GM23338 (cell line): Measurements from ENCODE around the gene NR3C1. TPM values are rescaled to one million over a fixed set of nuclear protein-coding genes. Genes with fewer than 3 reads are reported as not detected.
A peak's percentile ranks its signal among the peaks of the same experiment; 100 is the strongest.

Experiments
- ATAC-seq: fragments of 200-7000 bp; cut with Tn5 transposase; 3 replicates; pipeline ENCODE4 v1.9.1; 2020
- DNase-seq: peaks from one replicate; pipeline ENCODE4 v3.0.0-alpha.2; 2015; ENCODE audit warnings: low spot score
- H2AFZ ChIP-seq: fragments of 200-600 bp; sonication (generic); 2 replicates; pipeline ENCODE4 v1.8.0; 2016; ENCODE audit warnings: antibody characterized with exemption, mild to moderate bottlenecking, moderate library complexity
- H3F3A ChIP-seq: fragments of 200-600 bp; sonication (generic); replicated peaks from 2 replicates; pipeline ENCODE4 v1.8.0; 2017; ENCODE audit warnings: antibody characterized with exemption, mixed run types, low read depth
- H3K27ac ChIP-seq: fragments of 200-600 bp; sonication (generic); 2 replicates; pipeline ENCODE4 v1.6.1; 2016; ENCODE audit warnings: low read depth
- H3K27me3 ChIP-seq: fragments of 200-600 bp; sonication (generic); 2 replicates; pipeline ENCODE4 v1.8.0; 2016; ENCODE audit warnings: mild to moderate bottlenecking, mixed run types, moderate library complexity; ENCODE audit not compliant: insufficient read depth
- H3K36me3 ChIP-seq: fragments of 200-600 bp; sonication (generic); 2 replicates; pipeline ENCODE4 v1.8.0; 2016; ENCODE audit warnings: mild to moderate bottlenecking; ENCODE audit not compliant: insufficient read depth
- H3K4me1 ChIP-seq: fragments of 200-600 bp; sonication (generic); 2 replicates; pipeline ENCODE4 v1.8.0; 2016; ENCODE audit warnings: mild to moderate bottlenecking, moderate library complexity; ENCODE audit not compliant: insufficient read depth
- H3K4me2 ChIP-seq: fragments of 200-600 bp; sonication (generic); 2 replicates; pipeline ENCODE4 v1.7.1; 2017; ENCODE audit warnings: mixed run types
- H3K4me3 ChIP-seq: fragments of 200-600 bp; sonication (generic); 2 replicates; pipeline ENCODE4 v1.6.1; 2016; ENCODE audit warnings: mixed run types
- H3K79me2 ChIP-seq: fragments of 200-600 bp; sonication (generic); replicated peaks from 2 replicates; pipeline ENCODE4 v1.8.0; 2017; ENCODE audit warnings: mild to moderate bottlenecking; ENCODE audit not compliant: insufficient read depth
- H3K9me2 ChIP-seq: fragments of 200-600 bp; sonication (generic); 2 replicates; pipeline ENCODE4 v1.8.0; 2017; ENCODE audit not compliant: insufficient read depth
- H4K20me1 ChIP-seq: fragments of 200-600 bp; sonication (generic); replicated peaks from 2 replicates; pipeline ENCODE4 v1.8.0; 2017; ENCODE audit warnings: mild to moderate bottlenecking; ENCODE audit not compliant: insufficient read depth
- H3K27ac Mint-ChIP-seq: 2 replicates; pipeline ENCODE4 v1.8.0; 2020; ENCODE audit warnings: inconsistent platforms, mild to moderate bottlenecking, moderate library complexity, mixed read lengths
- H3K27me3 Mint-ChIP-seq: 3 replicates; pipeline ENCODE4 v1.8.0; 2022; ENCODE audit warnings: low read depth, mild to moderate bottlenecking, moderate library complexity, mixed read lengths, inconsistent platforms; ENCODE audit not compliant: insufficient read depth, poor library complexity
- H3K36me3 Mint-ChIP-seq: 3 replicates; pipeline ENCODE4 v1.8.0; 2021; ENCODE audit warnings: low read depth, mild to moderate bottlenecking, inconsistent platforms, moderate library complexity, mixed read lengths
- H3K4me1 Mint-ChIP-seq: 3 replicates; pipeline ENCODE4 v1.8.0; 2020; ENCODE audit warnings: mild to moderate bottlenecking, inconsistent platforms, mixed read lengths
- H3K4me3 Mint-ChIP-seq: 3 replicates; pipeline ENCODE4 v1.8.0; 2021; ENCODE audit warnings: moderate library complexity, mild to moderate bottlenecking, inconsistent platforms, mixed read lengths
- H3K9me3 Mint-ChIP-seq: 3 replicates; pipeline ENCODE4 v1.8.0; 2020; ENCODE audit warnings: moderate library complexity, mild to moderate bottlenecking, inconsistent platforms, mixed read lengths
- CTCF ChIP-seq, 2 experiments: fragments of 200-600 bp in 1 of 2; sonication (generic) in 1 of 2; conservative IDR thresholded peaks; 2 replicates each; pipeline versions ENCODE4 v1.5.1 to v1.6.1; 2016 to 2017; ENCODE audit warnings: antibody characterized with exemption in 2 of 2, low read depth in 2 of 2, mild to moderate bottlenecking in 2 of 2, moderate library complexity in 1 of 2
- EZH2 ChIP-seq: fragments of 200-600 bp; sonication (generic); IDR thresholded peaks from one replicate; pipeline ENCODE4 v1.8.0; 2017; ENCODE audit warnings: antibody characterized with exemption, mild to moderate bottlenecking, low read depth; ENCODE audit not compliant: unreplicated experiment
- EZH2phosphoT487 ChIP-seq: fragments of 200-600 bp; sonication (generic); IDR thresholded peaks from one replicate; pipeline ENCODE4 v1.8.1; 2018; ENCODE audit warnings: antibody characterized with exemption; ENCODE audit not compliant: unreplicated experiment
- JUNB ChIP-seq: IDR thresholded peaks from one replicate; pipeline ENCODE4 v1.6.1; 2016; ENCODE audit warnings: antibody characterized with exemption; ENCODE audit not compliant: unreplicated experiment
- NANOG ChIP-seq: IDR thresholded peaks from 2 replicates; pipeline ENCODE4 v1.6.1; 2016; ENCODE audit warnings: antibody characterized with exemption, borderline replicate concordance
- STAT1 ChIP-seq: IDR thresholded peaks from one replicate; pipeline ENCODE4 v1.6.1; 2016; ENCODE audit warnings: antibody characterized with exemption; ENCODE audit not compliant: unreplicated experiment
- ZNF114 ChIP-seq: fragments of 250-450 bp; sonication (Bioruptor Pico); IDR thresholded peaks from 2 replicates; pipeline ENCODE4 v1.5.0; 2020; ENCODE audit warnings: mild to moderate bottlenecking, moderate library complexity
- polyA plus RNA-seq: library from polyadenylated mRNA; unstranded; fragments of >200 nt; fragmentation: Nextera tagmentation; extraction: Ambion mirVana; gene quantifications from 2 replicates; pipeline ENCODE4 v1.2.1, GENCODE V29; 2016
- total RNA-seq: library from RNA; depleted of rRNA; stranded (reverse); fragments of >200 nt; shearing (Covaris generic); gene quantifications from 2 replicates; pipeline ENCODE4 v1.2.3, GENCODE V29; 2014
- TF ChIP-seq, protein P1 (sequence below): IDR thresholded peaks from 2 replicates; pipeline ENCODE4 v1.6.1; 2016; ENCODE audit warnings: antibody characterized with exemption
- TF ChIP-seq, protein P2 (sequence below): IDR thresholded peaks from one replicate; pipeline ENCODE4 v1.6.1; 2018; ENCODE audit warnings: antibody characterized with exemption; ENCODE audit not compliant: unreplicated experiment

NR3C1 gene
- total and polyA plus RNA-seq, 2 experiments from 2014 or later, result 1.2 to 4.6 TPM

GRCh38 chr5:143413958-143414669 lies 10.6 kb upstream of the NR3C1 start (continued):
- TF ChIP-seq CTCF (conservative IDR thresholded peaks at IDR 0.05; ENCODE audit: low read depth in 2 of 2) (no peak), JUNB (no peak), EZH2phosphoT487 (no peak), EZH2 (no peak)
- TF ChIP-seq, protein P1, sequence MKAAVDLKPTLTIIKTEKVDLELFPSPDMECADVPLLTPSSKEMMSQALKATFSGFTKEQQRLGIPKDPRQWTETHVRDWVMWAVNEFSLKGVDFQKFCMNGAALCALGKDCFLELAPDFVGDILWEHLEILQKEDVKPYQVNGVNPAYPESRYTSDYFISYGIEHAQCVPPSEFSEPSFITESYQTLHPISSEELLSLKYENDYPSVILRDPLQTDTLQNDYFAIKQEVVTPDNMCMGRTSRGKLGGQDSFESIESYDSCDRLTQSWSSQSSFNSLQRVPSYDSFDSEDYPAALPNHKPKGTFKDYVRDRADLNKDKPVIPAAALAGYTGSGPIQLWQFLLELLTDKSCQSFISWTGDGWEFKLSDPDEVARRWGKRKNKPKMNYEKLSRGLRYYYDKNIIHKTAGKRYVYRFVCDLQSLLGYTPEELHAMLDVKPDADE, result no peak

GRCh38 chr5:143412661-143413342 lies 9.3 kb upstream of the NR3C1 start:
- ATAC-seq (no peak), DNase-seq (no peak)
- H3K9me3 Mint-ChIP-seq, result no peaks in the 10 kb centered on the region
- Histone ChIP-seq H3K79me2 (no peaks in the 10 kb centered on the region), H3K9me2 (peaks cover 6% of the 10 kb centered on the region; the same call in 1 of the 2 replicates), H2AFZ (peak overlapping the region; percentile 88; the same call in 1 of the 2 replicates), H3F3A (no peaks in the 10 kb centered on the region), H3K27ac (no peak overlapping the region), H3K4me2 (no peak overlapping the region), H3K36me3 (no peaks in the 10 kb centered on the region), H3K27me3 (no peaks in the 10 kb centered on the region), H3K4me3 (no peak overlapping the region), H3K4me1 (peaks cover 21% of the 10 kb centered on the region), H4K20me1 (no peaks in the 10 kb centered on the region)
- H3K36me3 Mint-ChIP-seq, result no peaks in the 10 kb centered on the region
- peaks cover 23% of the 10 kb centered on the region for H3K4me1 Mint-ChIP-seq
- peaks cover 2% of the 10 kb centered on the region for H3K27me3 Mint-ChIP-seq
- H3K27ac Mint-ChIP-seq, result no peak overlapping the region
- H3K4me3 Mint-ChIP-seq, result no peak overlapping the region
- no peak for TF ChIP-seq STAT1
- TF ChIP-seq, protein P1, result no peak
- no peak for TF ChIP-seq CTCF (conservative IDR thresholded peaks at IDR 0.05; ENCODE audit: low read depth in 2 of 2)
- TF ChIP-seq, protein P2, sequence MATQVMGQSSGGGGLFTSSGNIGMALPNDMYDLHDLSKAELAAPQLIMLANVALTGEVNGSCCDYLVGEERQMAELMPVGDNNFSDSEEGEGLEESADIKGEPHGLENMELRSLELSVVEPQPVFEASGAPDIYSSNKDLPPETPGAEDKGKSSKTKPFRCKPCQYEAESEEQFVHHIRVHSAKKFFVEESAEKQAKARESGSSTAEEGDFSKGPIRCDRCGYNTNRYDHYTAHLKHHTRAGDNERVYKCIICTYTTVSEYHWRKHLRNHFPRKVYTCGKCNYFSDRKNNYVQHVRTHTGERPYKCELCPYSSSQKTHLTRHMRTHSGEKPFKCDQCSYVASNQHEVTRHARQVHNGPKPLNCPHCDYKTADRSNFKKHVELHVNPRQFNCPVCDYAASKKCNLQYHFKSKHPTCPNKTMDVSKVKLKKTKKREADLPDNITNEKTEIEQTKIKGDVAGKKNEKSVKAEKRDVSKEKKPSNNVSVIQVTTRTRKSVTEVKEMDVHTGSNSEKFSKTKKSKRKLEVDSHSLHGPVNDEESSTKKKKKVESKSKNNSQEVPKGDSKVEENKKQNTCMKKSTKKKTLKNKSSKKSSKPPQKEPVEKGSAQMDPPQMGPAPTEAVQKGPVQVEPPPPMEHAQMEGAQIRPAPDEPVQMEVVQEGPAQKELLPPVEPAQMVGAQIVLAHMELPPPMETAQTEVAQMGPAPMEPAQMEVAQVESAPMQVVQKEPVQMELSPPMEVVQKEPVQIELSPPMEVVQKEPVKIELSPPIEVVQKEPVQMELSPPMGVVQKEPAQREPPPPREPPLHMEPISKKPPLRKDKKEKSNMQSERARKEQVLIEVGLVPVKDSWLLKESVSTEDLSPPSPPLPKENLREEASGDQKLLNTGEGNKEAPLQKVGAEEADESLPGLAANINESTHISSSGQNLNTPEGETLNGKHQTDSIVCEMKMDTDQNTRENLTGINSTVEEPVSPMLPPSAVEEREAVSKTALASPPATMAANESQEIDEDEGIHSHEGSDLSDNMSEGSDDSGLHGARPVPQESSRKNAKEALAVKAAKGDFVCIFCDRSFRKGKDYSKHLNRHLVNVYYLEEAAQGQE, result no peak
- no peak for TF ChIP-seq ZNF114 (CRISPR knock-in tag)
- no peak for TF ChIP-seq NANOG
